ENCODE data around the gene CDC14B.

The CDC14B gene

GRCh38 chr9:96484521-96484931 lies 135.1 kb downstream of the CDC14B start:
- no peak for DNase-seq (ENCODE audit: low read depth in 1 of 2, low spot score in 1 of 2)
- H3K4me3 ChIP-seq (replicated peaks; ENCODE audit: insufficient read depth, low read length): no peak overlapping the region

DNA sequence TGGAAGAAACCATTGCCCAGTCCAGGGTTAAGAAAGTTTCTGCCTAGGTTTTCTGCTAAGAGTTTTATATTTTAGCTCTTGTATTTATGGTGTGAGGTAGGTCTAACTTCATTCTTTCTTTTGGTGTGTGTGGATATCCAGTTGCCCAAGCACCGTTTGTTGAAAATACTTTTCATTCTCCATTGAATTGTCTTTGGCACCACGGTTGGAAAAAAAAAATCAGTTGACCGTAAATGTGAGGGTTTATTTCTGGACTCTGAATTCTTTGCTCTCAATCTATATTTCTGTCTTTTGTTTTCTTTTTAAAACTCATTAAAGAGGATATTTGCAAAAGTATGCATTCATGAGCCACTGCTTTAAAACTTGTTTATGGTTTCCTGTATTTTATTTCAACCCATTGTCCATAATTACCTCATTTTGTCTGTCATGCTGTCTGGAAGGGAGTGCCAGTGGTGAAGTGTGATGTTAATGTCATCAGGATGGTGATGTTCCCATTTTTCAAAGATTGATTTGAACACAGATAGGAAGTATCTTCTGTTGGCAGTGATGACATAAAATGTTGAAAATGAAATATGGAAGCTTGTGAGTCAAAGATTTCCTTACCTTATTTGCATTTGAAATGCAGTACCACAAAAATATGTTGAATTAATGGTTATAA lies 135.8 kb downstream of the CDC14B start:
- no peak for DNase-seq (ENCODE audit: low read depth in 1 of 2, low spot score in 1 of 2)
- no peak overlapping the region for H3K4me3 ChIP-seq (replicated peaks; ENCODE audit: insufficient read depth, low read length)
- no peaks in the 10 kb centered on the region for H3K27me3 ChIP-seq (ENCODE audit: insufficient read depth, poor library complexity, severe bottlenecking)
- H3K27ac ChIP-seq (replicated peaks): no peak overlapping the region
- no peak for TF ChIP-seq CTCF (IDR thresholded peaks at IDR 0.05; ENCODE audit: insufficient read depth, low read length)
- TF ChIP-seq, protein P1, sequence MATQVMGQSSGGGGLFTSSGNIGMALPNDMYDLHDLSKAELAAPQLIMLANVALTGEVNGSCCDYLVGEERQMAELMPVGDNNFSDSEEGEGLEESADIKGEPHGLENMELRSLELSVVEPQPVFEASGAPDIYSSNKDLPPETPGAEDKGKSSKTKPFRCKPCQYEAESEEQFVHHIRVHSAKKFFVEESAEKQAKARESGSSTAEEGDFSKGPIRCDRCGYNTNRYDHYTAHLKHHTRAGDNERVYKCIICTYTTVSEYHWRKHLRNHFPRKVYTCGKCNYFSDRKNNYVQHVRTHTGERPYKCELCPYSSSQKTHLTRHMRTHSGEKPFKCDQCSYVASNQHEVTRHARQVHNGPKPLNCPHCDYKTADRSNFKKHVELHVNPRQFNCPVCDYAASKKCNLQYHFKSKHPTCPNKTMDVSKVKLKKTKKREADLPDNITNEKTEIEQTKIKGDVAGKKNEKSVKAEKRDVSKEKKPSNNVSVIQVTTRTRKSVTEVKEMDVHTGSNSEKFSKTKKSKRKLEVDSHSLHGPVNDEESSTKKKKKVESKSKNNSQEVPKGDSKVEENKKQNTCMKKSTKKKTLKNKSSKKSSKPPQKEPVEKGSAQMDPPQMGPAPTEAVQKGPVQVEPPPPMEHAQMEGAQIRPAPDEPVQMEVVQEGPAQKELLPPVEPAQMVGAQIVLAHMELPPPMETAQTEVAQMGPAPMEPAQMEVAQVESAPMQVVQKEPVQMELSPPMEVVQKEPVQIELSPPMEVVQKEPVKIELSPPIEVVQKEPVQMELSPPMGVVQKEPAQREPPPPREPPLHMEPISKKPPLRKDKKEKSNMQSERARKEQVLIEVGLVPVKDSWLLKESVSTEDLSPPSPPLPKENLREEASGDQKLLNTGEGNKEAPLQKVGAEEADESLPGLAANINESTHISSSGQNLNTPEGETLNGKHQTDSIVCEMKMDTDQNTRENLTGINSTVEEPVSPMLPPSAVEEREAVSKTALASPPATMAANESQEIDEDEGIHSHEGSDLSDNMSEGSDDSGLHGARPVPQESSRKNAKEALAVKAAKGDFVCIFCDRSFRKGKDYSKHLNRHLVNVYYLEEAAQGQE (IDR thresholded peaks at IDR 0.05; ENCODE audit: insufficient replicate concordance, low read depth): no peak
- TF ChIP-seq GABPA (IDR thresholded peaks at IDR 0.05; ENCODE audit: low read depth): no peak
- no peak for TF ChIP-seq SPI1 (IDR thresholded peaks at IDR 0.05; ENCODE audit: borderline replicate concordance, low read depth)
- no peak for TF ChIP-seq POLR2AphosphoS5 (IDR thresholded peaks at IDR 0.05; ENCODE audit: low read depth)

More at GRCh38 chr9:96484521-96484931, 135.1 kb downstream of the CDC14B start:
- Histone ChIP-seq H3K27ac (replicated peaks) (no peak overlapping the region), H3K27me3 (ENCODE audit: insufficient read depth, poor library complexity, severe bottlenecking) (no peaks in the 10 kb centered on the region)
- no peak for TF ChIP-seq CTCF (IDR thresholded peaks at IDR 0.05; ENCODE audit: insufficient read depth, low read length)
- TF ChIP-seq, protein P1 (IDR thresholded peaks at IDR 0.05; ENCODE audit: insufficient replicate concordance, low read depth): no peak
- no peak for TF ChIP-seq SPI1 (IDR thresholded peaks at IDR 0.05; ENCODE audit: borderline replicate concordance, low read depth)
- TF ChIP-seq POLR2AphosphoS5 (IDR thresholded peaks at IDR 0.05; ENCODE audit: low read depth): no peak
- no peak for TF ChIP-seq GABPA (IDR thresholded peaks at IDR 0.05; ENCODE audit: low read depth)

GRCh38 chr9:96483197-96483596 lies 136.4 kb downstream of the CDC14B start:
- Histone ChIP-seq H3K27ac (replicated peaks) (no peak overlapping the region), H3K4me3 (replicated peaks; ENCODE audit: insufficient read depth, low read length) (no peak overlapping the region), H3K27me3 (ENCODE audit: insufficient read depth, poor library complexity, severe bottlenecking) (no peaks in the 10 kb centered on the region)
- DNase-seq (ENCODE audit: low read depth in 1 of 2, low spot score in 1 of 2): no peak
- TF ChIP-seq POLR2AphosphoS5 (IDR thresholded peaks at IDR 0.05; ENCODE audit: low read depth): no peak
- TF ChIP-seq GABPA (IDR thresholded peaks at IDR 0.05; ENCODE audit: low read depth): no peak
- no peak for TF ChIP-seq SPI1 (IDR thresholded peaks at IDR 0.05; ENCODE audit: borderline replicate concordance, low read depth)
- TF ChIP-seq CTCF (IDR thresholded peaks at IDR 0.05; ENCODE audit: insufficient read depth, low read length): no peak
- TF ChIP-seq, protein P1 (IDR thresholded peaks at IDR 0.05; ENCODE audit: insufficient replicate concordance, low read depth): no peak

All from HL-60 (cell line).